ENCODE data around the gene VEPH1.

GRCh38 chr3:157520485-157521150, 17.4 kb upstream of the VEPH1 start:
- no peak for TF ChIP-seq CTCF (IDR thresholded peaks at IDR 0.05)
- no peak for TF ChIP-seq POLR2A (IDR thresholded peaks at IDR 0.05)
